AG10803 (cell line): Measurements from ENCODE around the gene DOK6.

Experiments
- DNase-seq: peaks from one replicate; pipeline ENCODE4 v3.0.0; 2010; ENCODE audit warnings: low read depth
- H3K4me3 ChIP-seq: 2 replicates; pipeline ENCODE4 v1.5.1; 2011; ENCODE audit warnings: mild to moderate bottlenecking, low read length, control low read depth
- TF ChIP-seq, protein P1 (sequence below): conservative IDR thresholded peaks from 2 replicates; pipeline ENCODE4 v1.5.1; 2011; ENCODE audit warnings: mild to moderate bottlenecking, low read length, control low read depth, inconsistent platforms

Gene DOK6

DNA sequence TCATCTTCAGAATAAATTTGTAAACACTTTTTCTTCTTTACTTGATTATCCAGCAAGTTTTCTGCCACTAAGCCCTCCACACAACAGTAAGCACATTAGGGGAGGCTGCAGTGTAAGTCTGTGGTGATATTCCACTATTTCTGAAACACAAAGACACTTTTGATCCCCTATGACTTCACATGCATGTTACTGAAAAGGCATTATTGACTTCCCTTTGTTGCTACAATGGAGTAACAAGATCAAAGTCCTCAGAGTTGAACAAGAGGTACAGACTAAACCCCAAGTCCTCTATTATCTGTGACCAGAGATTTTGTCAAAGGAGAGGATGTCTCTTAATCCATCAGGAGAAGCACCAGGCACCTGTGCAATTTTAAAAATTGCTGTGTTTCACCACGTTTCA, 389.1 kb downstream of the DOK6 start:
- H3K4me3 ChIP-seq = no peak overlapping the region
- TF ChIP-seq, protein P1, sequence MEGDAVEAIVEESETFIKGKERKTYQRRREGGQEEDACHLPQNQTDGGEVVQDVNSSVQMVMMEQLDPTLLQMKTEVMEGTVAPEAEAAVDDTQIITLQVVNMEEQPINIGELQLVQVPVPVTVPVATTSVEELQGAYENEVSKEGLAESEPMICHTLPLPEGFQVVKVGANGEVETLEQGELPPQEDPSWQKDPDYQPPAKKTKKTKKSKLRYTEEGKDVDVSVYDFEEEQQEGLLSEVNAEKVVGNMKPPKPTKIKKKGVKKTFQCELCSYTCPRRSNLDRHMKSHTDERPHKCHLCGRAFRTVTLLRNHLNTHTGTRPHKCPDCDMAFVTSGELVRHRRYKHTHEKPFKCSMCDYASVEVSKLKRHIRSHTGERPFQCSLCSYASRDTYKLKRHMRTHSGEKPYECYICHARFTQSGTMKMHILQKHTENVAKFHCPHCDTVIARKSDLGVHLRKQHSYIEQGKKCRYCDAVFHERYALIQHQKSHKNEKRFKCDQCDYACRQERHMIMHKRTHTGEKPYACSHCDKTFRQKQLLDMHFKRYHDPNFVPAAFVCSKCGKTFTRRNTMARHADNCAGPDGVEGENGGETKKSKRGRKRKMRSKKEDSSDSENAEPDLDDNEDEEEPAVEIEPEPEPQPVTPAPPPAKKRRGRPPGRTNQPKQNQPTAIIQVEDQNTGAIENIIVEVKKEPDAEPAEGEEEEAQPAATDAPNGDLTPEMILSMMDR = no peak
- no peak for DNase-seq

DNA sequence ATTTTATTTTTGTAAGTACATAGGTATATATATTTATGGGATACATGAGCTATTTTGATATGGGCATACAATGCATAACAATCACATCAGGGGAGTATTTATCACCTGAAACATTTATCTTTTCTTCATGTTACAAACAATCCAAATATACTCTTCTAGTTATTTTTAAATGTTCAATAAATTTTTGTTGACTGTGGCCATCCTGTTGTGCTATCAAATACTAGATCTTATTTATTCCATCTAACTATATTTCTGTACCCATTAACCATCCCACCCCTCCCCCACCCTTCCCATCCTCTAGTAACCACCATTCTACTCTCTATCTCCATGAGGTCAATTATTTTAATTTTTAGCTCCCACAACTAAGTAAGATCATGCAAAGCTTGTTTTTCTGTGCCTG, 390.0 kb downstream of the DOK6 start:
- H3K4me3 ChIP-seq = no peak overlapping the region
- TF ChIP-seq, protein P1 = no peak
- no peak for DNase-seq

DNA sequence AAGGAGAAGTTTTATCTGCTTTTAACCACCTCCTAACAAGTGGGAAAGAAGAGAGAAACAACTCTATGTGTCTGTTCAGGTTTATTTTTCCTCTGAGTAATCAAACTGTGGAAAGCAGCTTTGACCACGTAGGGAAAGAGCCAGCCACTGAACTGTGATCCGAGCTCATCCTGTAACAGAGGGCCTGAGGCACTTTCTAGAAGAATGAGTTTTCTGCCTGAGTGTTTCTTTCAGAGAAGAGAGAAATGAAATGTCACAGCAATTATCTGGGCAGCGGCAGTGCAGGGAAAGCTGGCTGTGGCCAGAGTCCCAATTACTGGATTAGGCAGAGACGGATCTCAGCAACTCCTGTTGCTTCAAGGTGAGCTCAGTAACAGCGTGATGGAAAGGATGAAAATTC, 395.1 kb downstream of the DOK6 start:
- TF ChIP-seq, protein P1 = no peak
- peak; percentile 1 for DNase-seq
- no peak overlapping the region for H3K4me3 ChIP-seq

DNA sequence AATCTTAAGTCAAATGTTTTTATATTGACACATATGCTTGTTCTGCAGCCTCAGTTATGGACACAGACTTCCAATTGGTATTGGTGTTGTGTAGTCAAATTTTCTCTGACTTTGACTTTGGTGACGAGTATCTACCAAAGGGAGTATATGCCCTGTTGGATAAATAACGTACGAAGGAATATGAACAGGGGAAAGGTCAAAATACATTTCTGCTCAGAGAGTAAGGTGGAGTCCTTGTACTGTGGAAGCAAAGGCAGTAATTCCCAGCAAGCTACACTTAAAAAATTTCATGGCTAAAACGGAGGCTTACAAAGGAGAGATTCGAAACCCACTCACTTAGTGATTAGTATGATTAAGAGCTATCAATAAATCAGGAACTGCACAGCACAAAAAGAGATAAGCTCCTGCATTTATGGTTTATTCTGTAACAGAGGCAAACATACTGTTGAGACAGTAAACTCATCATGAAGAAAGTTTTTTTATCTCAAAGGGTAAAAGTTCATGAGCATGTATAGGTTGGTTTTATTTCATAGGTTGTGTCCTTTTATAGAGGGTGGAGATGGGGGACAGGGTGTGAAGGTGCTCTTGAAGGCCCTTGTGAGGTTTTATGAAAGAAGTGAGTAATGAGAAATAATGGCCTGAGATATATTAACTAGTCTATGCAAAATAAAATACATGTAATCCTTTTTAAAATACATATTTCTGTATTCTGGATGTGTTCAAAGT, 404.3 kb downstream of the DOK6 start:
- TF ChIP-seq, protein P1 = no peak
- H3K4me3 ChIP-seq = no peak overlapping the region
- no peak for DNase-seq

DNA sequence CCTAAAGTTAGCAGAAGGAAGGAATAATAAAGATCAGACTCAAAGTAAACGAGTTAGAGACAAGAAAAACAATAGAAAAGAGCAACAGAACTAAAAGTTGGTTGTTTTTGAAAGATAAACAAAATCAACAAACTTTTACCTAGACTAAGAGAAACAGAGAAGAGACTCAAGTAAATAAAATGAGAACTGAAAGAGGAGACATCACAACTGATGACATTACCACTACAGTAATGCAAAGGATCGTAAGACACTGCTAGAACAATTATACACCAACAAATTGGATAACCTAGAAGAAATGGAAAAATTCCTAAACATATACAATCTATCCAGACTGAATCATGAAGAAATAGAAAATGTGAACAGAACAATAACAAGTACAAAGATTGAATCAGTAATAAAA, 407.7 kb downstream of the DOK6 start:
- DNase-seq = no peak
- no peak overlapping the region for H3K4me3 ChIP-seq
- TF ChIP-seq, protein P1 = no peak

DNA sequence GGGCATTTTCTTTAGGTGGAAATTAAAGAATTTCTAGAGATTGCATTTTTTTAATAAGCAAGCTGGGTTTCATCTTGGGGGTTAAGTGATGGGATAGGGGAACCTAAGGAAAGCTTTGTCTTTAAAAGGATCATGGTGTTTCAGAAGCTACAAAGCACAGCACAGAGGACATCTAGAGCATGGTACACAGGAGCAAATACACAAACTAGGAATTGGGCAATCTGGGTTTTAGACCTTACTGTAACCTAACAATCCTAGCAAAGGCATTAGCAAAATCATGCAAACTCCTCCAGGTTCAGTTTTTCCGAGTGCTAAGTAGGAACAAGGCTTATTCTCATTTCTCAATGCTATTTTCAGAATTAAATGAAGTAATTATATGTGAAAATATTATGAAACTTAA, 412.9 kb downstream of the DOK6 start:
- no peak overlapping the region for H3K4me3 ChIP-seq
- TF ChIP-seq, protein P1 = no peak
- no peak for DNase-seq

DNA sequence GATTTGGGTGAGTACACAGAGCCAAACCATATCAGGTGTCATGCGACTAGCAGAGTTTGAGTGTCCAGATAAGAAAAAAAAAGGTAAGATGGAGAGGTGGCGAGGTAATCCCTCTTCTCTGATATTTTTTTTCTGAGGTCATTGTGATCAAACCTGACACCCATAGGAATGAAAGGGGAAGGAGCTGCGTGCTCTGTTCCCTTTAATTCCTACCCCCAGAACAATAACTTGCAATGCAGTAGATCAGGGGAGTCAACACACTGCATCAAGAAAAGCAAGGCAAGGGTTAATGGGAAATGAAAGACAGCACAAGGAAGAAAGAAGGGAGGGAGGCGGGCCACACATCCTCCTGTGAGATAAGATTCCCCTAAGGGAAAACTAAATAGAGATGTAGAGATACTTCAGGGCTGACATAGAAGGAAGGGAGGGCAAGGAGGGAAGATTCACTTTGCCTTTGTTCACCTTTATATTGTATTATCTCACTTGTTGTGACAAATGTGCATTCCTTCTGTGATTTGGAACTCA, 414.2 kb downstream of the DOK6 start:
- no peak for DNase-seq
- TF ChIP-seq, protein P1 = no peak
- no peak overlapping the region for H3K4me3 ChIP-seq
